ENCODE results near the gene SH2D1B.

GRCh38 chr1:162386292-162387225 is 25.4 kb downstream of the SH2D1B start:
- TF ChIP-seq CTCF (IDR thresholded peaks at IDR 0.05) (no peak), POLR2A (IDR thresholded peaks at IDR 0.05) (no peak)
